GM20000 (cell line): Measurements from ENCODE around the gene LRRC3.

Experiments
- DNase-seq: peaks from one replicate; pipeline ENCODE4 v3.0.0; 2012; ENCODE audit warnings: low spot score
- CTCF ChIP-seq: IDR thresholded peaks from 2 replicates; pipeline ENCODE4 v1.5.1; 2012; ENCODE audit warnings: mild to moderate bottlenecking, control low read depth; ENCODE audit errors: extremely low read depth, missing control alignments

The LRRC3 gene

GRCh38 chr21:44467859-44468195 lies 12.5 kb downstream of the LRRC3 start:
- DNase-seq = no peak
- no peak for TF ChIP-seq CTCF

- TF ChIP-seq CTCF = no peak
- DNase-seq = no peak
These were observed 16.0 kb downstream of the LRRC3 start for GRCh38 chr21:44471341-44471740.

GRCh38 chr21:44471996-44472395 lies 16.7 kb downstream of the LRRC3 start:
- TF ChIP-seq CTCF = no peak
- no peak for DNase-seq

- no peak for DNase-seq
- no peak for TF ChIP-seq CTCF
These were observed 18.7 kb downstream of the LRRC3 start for GRCh38 chr21:44473915-44474555.

- no peak for TF ChIP-seq CTCF
- no peak for DNase-seq
These were observed 20.0 kb downstream of the LRRC3 start for GRCh38 chr21:44475266-44475845.

GRCh38 chr21:44477131-44477530 lies 21.8 kb downstream of the LRRC3 start:
- TF ChIP-seq CTCF = no peak
- DNase-seq = no peak

GRCh38 chr21:44477712-44478111 lies 22.4 kb downstream of the LRRC3 start:
- DNase-seq = no peak
- TF ChIP-seq CTCF = no peak
